IMR-90 (cell line): ENCODE measurements around the gene SEL1L.

Source experiments
- BHLHE40 ChIP-seq: fragments of 150-350 bp; IDR thresholded peaks from 2 replicates; pipeline ENCODE4 v1.6.1; 2016; ENCODE audit warnings: mild to moderate bottlenecking, low read depth, low read length
- ELK1 ChIP-seq: fragments of 150-350 bp; IDR thresholded peaks from 2 replicates; pipeline ENCODE4 v1.6.1; 2016; ENCODE audit warnings: low read depth, mild to moderate bottlenecking, low read length, moderate library complexity, borderline replicate concordance
- FOS ChIP-seq: fragments of 150-350 bp; IDR thresholded peaks from 2 replicates; pipeline ENCODE4 v1.6.1; 2016; ENCODE audit warnings: low read depth, low read length
- MXI1 ChIP-seq: IDR thresholded peaks from 2 replicates; pipeline ENCODE4 v1.6.1; 2012; ENCODE audit warnings: low read depth, mild to moderate bottlenecking, low read length, moderate library complexity, borderline replicate concordance
- POLR2A ChIP-seq: IDR thresholded peaks from 2 replicates; pipeline ENCODE4 v1.6.1; 2012; ENCODE audit warnings: mild to moderate bottlenecking, low read depth, low read length
- RCOR1 ChIP-seq: IDR thresholded peaks from 2 replicates; pipeline ENCODE4 v1.6.1; 2012; ENCODE audit warnings: mild to moderate bottlenecking, low read length, improper control_type of control experiment; ENCODE audit not compliant: insufficient replicate concordance
- RFX5 ChIP-seq: IDR thresholded peaks from 2 replicates; pipeline ENCODE4 v1.8.0; 2012; ENCODE audit warnings: low read depth, mild to moderate bottlenecking, low read length, moderate library complexity
- SMC3 ChIP-seq: fragments of 150-350 bp; IDR thresholded peaks from 2 replicates; pipeline ENCODE4 v1.6.1; 2016; ENCODE audit warnings: low read depth, mild to moderate bottlenecking, antibody characterized with exemption, low read length, moderate library complexity
- TF ChIP-seq, protein P1 (sequence below): conservative IDR thresholded peaks from 2 replicates; pipeline ENCODE4 v1.5.1; 2012; ENCODE audit warnings: mild to moderate bottlenecking, low read depth, low read length, improper control_type of control experiment

DNA sequence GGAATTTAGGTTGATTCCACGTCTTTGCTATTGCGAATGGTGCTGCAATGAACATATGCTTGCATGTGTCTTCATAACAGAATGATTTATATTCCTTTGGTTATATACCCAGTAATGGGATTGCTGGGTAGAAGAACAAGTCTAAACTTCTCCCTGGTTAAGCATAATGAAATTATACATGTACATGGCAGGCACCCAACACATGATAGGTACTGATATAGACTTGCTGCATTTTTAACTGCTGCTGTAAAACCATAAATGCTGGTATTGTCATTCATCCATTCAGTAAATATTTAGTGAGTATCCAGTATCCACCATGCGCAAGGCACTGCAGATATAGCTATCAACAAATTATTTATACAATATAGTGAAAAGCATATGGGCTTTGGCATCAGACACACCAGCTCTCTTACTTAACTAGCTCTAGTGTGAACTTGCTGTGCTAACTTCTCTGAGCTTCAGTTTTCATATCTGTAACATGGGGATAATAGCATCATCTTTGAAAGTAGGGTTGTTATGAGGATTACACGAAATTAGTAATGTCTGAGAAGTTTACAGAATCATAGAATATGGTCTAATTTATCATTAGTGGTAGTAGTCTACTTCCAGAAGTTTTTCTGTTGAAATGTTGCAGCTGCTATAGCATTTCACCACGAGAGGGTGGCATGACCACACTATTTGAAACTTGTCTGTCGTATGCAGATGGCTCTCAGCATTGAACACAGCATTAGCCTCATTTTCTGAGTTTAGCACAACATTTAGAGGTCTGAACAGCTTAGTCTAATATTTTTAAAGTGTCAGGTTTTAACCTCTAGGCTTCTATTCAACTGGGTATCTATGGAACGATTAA, 32.0 kb upstream of the SEL1L start:
- TF ChIP-seq RCOR1 (no peak), POLR2A (no peak), RFX5 (no peak), BHLHE40 (no peak), MXI1 (no peak), FOS (no peak), ELK1 (no peak), SMC3 (no peak)
- TF ChIP-seq, protein P1, sequence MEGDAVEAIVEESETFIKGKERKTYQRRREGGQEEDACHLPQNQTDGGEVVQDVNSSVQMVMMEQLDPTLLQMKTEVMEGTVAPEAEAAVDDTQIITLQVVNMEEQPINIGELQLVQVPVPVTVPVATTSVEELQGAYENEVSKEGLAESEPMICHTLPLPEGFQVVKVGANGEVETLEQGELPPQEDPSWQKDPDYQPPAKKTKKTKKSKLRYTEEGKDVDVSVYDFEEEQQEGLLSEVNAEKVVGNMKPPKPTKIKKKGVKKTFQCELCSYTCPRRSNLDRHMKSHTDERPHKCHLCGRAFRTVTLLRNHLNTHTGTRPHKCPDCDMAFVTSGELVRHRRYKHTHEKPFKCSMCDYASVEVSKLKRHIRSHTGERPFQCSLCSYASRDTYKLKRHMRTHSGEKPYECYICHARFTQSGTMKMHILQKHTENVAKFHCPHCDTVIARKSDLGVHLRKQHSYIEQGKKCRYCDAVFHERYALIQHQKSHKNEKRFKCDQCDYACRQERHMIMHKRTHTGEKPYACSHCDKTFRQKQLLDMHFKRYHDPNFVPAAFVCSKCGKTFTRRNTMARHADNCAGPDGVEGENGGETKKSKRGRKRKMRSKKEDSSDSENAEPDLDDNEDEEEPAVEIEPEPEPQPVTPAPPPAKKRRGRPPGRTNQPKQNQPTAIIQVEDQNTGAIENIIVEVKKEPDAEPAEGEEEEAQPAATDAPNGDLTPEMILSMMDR, result peak; percentile 39
